ENCODE measurements around the gene ZNF587B.

DNA sequence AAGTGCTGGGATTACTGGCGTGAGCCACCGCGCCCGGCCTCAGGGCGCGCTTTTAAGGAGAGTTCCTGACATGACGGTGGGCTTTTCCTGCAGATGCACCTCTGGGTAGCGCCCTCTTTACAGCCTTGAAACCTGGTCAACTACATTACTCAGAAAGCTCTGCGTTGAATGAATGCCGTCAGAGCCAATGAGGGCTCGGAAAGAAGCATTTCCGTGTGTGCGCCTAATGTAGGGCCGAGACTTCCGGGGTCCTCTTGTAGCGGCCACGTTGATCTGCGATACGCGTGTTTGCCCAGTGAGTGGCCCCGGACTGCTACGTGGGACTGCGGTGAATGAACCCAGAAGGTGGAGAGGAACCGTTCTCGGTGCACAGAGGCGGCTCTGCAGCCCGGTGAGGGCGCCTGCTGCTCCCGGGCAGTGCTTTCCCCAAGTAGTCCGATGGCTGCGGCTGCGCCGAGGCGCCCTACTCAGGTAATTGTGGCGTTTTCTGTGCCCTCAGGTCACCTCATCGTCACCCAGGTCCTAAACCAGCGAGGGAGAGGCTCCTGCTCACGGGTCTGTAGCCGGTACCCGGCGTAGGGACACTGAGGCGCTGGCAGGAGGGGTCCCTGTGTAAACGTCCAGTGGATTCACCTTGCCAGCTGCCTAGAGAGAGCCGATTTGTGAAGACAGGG is 10.5 kb upstream of the ZNF587B start:
- TF ChIP-seq, protein P1, sequence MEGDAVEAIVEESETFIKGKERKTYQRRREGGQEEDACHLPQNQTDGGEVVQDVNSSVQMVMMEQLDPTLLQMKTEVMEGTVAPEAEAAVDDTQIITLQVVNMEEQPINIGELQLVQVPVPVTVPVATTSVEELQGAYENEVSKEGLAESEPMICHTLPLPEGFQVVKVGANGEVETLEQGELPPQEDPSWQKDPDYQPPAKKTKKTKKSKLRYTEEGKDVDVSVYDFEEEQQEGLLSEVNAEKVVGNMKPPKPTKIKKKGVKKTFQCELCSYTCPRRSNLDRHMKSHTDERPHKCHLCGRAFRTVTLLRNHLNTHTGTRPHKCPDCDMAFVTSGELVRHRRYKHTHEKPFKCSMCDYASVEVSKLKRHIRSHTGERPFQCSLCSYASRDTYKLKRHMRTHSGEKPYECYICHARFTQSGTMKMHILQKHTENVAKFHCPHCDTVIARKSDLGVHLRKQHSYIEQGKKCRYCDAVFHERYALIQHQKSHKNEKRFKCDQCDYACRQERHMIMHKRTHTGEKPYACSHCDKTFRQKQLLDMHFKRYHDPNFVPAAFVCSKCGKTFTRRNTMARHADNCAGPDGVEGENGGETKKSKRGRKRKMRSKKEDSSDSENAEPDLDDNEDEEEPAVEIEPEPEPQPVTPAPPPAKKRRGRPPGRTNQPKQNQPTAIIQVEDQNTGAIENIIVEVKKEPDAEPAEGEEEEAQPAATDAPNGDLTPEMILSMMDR (conservative IDR thresholded peaks at IDR 0.05; ENCODE audit: low read depth, low read length), result no peak; the same call in 1 of the 2 replicates
- TF ChIP-seq EZH2 (IDR thresholded peaks at IDR 0.05; ENCODE audit: borderline replicate concordance, low read depth, low read length, poor library complexity, severe bottlenecking), result no peak

Data from A673 (cell line).